NB4 (cell line): ENCODE data around the gene KCNH6.

ENCODE experiments used
- CTCF ChIP-seq: IDR thresholded peaks from one replicate; pipeline ENCODE4 v1.5.1; 2012; ENCODE audit warnings: low read depth, low read length
- MAX ChIP-seq: IDR thresholded peaks from 2 replicates; pipeline ENCODE4 v1.6.1; 2011; ENCODE audit warnings: low read depth, low read length

- TF ChIP-seq CTCF (no peak), MAX (no peak)
These were observed 19.8 kb upstream of the KCNH6 start for GRCh38 chr17:63503341-63503705.
